Measurements from ENCODE around the gene GREM2.

DNA sequence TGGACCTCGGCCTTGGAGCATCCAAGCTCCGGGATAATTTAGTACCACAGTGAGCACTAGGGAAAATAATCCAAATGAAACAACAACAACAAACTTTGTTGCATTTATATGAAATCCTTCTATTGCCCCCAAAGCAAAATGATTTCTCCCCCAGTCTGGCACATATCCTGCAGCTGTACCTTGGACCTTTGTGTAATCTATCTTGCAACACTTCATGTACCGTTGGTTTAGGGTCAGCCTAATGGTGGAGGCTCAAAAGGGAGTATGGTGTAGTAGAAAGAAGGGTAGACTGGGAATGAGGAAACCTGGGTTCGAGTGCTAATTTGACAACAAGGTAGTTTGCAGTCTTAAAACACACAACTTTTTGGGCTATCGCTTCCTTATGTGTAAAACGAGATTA lies 12.1 kb downstream of the GREM2 start:
- TF ChIP-seq, protein P1, sequence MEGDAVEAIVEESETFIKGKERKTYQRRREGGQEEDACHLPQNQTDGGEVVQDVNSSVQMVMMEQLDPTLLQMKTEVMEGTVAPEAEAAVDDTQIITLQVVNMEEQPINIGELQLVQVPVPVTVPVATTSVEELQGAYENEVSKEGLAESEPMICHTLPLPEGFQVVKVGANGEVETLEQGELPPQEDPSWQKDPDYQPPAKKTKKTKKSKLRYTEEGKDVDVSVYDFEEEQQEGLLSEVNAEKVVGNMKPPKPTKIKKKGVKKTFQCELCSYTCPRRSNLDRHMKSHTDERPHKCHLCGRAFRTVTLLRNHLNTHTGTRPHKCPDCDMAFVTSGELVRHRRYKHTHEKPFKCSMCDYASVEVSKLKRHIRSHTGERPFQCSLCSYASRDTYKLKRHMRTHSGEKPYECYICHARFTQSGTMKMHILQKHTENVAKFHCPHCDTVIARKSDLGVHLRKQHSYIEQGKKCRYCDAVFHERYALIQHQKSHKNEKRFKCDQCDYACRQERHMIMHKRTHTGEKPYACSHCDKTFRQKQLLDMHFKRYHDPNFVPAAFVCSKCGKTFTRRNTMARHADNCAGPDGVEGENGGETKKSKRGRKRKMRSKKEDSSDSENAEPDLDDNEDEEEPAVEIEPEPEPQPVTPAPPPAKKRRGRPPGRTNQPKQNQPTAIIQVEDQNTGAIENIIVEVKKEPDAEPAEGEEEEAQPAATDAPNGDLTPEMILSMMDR (IDR thresholded peaks at IDR 0.05), result no peak
- no peak for TF ChIP-seq POLR2A (IDR thresholded peaks at IDR 0.05)
